IPS-20b (cell line): ENCODE data around the gene UGT1A7.
"Not testable (repeated sequence)": the region's sequence is repeated elsewhere in the genome, so short reads cannot be mapped to it uniquely, and the experiment has no call there.

Source experiments
- H3K27ac ChIP-seq: one replicate; pipeline ENCODE4 v1.5.1; 2013; ENCODE audit warnings: low read length
- H3K27me3 ChIP-seq: 2 replicates; pipeline ENCODE4 v1.6.1; 2013; ENCODE audit warnings: mild to moderate bottlenecking, low read length, inconsistent platforms; ENCODE audit not compliant: insufficient read depth
- H3K36me3 ChIP-seq: 2 replicates; pipeline ENCODE4 v1.6.1; 2013; ENCODE audit warnings: low read depth, mild to moderate bottlenecking, inconsistent platforms, low read length, moderate library complexity; ENCODE audit not compliant: insufficient read depth
- H3K4me1 ChIP-seq: 2 replicates; pipeline ENCODE4 v1.6.1; 2013; ENCODE audit warnings: mild to moderate bottlenecking, control low read depth, inconsistent platforms, low read length, moderate library complexity; ENCODE audit not compliant: insufficient read depth
- H3K4me3 ChIP-seq: 2 replicates; pipeline ENCODE4 v1.5.1; 2013; ENCODE audit warnings: mild to moderate bottlenecking, low read length, inconsistent platforms
- H3K9ac ChIP-seq: 2 replicates; pipeline ENCODE4 v1.6.1; 2013; ENCODE audit warnings: low read depth, mild to moderate bottlenecking, inconsistent platforms, low read length, moderate library complexity
- H3K9me3 ChIP-seq: 2 replicates; pipeline ENCODE4 v1.6.1; 2013; ENCODE audit warnings: mild to moderate bottlenecking, low read depth, low read length, inconsistent platforms; ENCODE audit not compliant: insufficient read depth

UGT1A7 gene

GRCh38 chr2:233718552-233718951 lies 36.9 kb downstream of the UGT1A7 start, which contains the start of gene UGT1A4:
UGT1A4 (plus strand) TSS chr2:233718736; CDS start chr2:233718821, 85 bp downstream.
- H3K4me3 ChIP-seq: no peak within 1 kb of the TSS
- no peaks in the 10 kb centered on the region for H3K27me3 ChIP-seq
- no peaks in the 10 kb centered on the region for H3K9me3 ChIP-seq
- H3K36me3 ChIP-seq: no peaks in the 10 kb centered on the region
- no peaks in the 10 kb centered on the region for H3K4me1 ChIP-seq
- H3K9ac ChIP-seq: no peak within 1 kb of the TSS
- no peak within 1 kb of the TSS for H3K27ac ChIP-seq

GRCh38 chr2:233728723-233729301 lies 47.1 kb downstream of the UGT1A7 start, which contains the start of gene UGT1A3:
UGT1A3 (plus strand) TSS chr2:233729042; CDS start chr2:233729127, 85 bp downstream.
- H3K4me1 ChIP-seq: no peaks in the 10 kb centered on the region
- no peak within 1 kb of the TSS for H3K27ac ChIP-seq
- H3K4me3 ChIP-seq: no peak within 1 kb of the TSS
- no peaks in the 10 kb centered on the region for H3K36me3 ChIP-seq
- H3K27me3 ChIP-seq: no peaks in the 10 kb centered on the region
- peaks cover 15% of the 10 kb centered on the region for H3K9me3 ChIP-seq
- H3K9ac ChIP-seq: no peak within 1 kb of the TSS

DNA sequence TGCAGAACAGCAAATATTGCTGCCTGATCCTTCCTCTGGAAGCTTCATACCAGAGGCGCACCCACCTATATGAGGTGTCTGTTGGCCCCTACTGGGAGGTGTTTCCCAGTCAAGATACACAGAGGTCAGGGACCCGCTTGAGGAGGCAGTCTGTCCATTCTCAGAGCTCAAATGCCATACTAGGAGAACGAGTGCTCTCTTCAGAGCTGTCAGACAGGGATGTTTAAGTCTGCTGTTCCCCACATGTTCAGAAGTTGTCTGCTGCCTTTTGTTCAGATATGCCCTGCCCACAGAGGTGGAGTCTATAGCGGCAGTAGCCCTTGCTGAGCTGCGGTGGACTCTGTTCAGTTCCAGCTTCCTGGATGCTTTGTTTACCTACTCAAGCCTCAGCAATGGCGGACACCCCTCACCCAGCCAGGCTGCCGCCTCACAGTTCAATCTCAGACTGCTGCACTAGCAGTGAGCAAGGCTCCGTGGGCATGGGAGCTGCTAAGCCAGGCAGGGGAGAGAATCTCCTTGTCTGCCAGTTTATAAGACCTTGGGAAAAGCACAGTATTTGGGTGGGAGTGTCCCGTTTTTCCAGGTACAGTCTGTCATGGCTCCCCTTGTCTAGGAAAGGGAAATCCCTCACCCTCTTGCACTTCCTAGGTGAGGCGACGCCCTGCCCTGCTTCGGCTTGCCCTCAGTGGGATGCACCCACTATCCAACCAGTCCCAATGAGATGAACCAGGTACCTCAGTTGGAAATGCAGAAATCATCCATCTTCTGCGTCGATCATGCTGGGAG lies 55.4 kb downstream of the UGT1A7 start:
- H3K36me3 ChIP-seq, H3K4me3 ChIP-seq, H3K9me3 ChIP-seq, H3K27me3 ChIP-seq, H3K27ac ChIP-seq, H3K4me1 ChIP-seq, H3K9ac ChIP-seq: not testable (repeated sequence)

DNA sequence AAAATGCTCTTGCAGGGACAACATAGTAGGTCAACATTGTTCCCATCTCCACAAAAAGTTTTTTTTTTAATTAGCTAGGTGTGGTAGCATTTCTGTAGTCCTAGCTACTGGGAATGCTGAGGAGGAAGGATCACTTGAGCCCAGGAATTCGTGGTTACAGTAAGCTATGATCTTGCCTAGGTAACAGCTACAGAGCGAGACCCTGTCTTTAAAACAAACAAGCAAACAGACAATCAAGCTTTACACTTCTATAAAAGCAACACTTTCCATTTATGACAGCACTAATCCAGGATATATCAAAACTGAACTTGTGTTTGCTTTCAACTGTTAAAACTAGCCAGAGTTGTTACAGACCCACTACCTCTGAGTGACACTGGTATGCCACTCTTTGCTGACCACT lies 59.2 kb downstream of the UGT1A7 start:
- Histone ChIP-seq H3K27me3 (no peaks in the 10 kb centered on the region), H3K27ac (no peak overlapping the region), H3K9me3 (0 out of 2 replicates have a peak, but pooled peaks cover 7% of the 10 kb centered on the region), H3K9ac (no peak overlapping the region), H3K36me3 (no peaks in the 10 kb centered on the region), H3K4me3 (no peak overlapping the region), H3K4me1 (no peaks in the 10 kb centered on the region)

DNA sequence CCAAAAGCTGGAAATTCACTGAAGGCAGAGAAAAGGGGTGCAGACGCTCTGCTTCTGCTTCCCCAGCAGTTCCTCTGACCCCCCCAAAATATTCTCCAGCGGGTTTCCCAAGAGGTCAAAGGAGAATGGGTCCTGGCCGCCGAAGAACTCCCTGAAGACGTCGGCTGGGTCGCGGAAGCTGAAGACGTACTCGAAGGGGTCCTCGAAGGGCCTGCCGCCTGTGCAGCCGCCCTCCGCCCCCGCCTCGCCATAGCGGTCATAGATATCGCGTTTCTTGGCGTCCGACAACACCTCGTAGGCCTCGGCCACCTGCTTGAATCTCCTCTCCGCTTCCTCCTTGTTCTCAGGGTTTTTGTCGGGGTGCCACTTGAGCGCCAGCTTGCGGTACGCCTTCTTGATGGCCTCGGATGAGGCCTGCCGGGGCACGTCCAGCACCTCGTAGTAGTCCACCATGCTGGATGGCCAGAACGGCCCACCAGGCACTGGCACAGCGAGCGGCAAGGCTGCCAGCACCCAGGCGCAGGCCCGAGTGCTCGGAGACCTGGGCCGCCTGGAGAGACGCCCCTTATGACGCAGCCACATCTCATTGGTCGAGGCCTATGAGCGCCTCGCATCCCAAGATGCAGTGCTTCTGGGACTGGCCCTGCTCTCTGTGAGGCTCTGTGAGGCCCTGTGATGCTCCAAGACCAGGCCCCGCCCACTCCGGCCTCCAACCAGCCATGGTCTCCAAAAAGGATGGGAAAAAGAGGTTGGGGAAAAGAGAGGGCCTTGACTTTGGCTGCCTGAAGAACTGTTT lies 62.0 kb downstream of the UGT1A7 start:
- H3K27me3 ChIP-seq: no peaks in the 10 kb centered on the region
- no peak overlapping the region for H3K27ac ChIP-seq
- no peaks in the 10 kb centered on the region for H3K36me3 ChIP-seq
- no peak overlapping the region for H3K9ac ChIP-seq
- no peaks in the 10 kb centered on the region for H3K4me1 ChIP-seq
- H3K4me3 ChIP-seq: no peak overlapping the region
- H3K9me3 ChIP-seq: peaks cover 16% of the 10 kb centered on the region; the same call in 1 of the 2 replicates

DNA sequence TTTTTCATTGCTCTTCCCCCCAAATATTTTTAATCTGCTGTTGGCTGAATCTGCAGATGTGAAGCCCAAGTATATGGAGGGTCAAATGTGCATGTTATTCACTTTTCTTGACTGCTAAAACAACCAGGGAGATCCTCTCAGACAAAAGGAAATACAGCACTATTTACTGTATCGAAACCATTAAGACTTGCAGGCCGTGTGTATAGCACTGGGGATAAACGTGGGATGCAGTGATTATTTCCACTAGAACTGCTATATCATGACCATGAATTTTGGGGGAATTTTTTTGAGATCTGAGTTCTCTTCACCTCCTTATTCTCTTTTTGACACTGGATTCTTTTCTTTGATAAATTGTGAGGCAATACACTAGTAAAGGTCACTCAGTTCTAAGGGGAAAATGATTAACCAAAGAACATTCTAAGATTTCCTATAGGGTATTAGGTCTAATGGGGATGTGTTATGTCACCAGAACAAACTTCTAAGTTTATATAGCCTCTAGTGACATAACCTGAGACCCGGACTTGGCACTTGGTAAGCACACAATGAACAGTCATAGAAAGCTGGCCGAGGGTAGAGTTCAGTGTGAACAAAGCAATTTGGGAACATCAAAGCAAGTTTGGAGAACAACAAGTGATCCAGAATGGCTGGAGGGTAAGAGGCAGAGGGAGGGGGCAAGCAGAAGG lies 63.5 kb downstream of the UGT1A7 start:
- Histone ChIP-seq H3K27ac (no peak overlapping the region), H3K4me3 (no peak overlapping the region), H3K9me3 (peaks cover 23% of the 10 kb centered on the region; the same call in 1 of the 2 replicates), H3K27me3 (no peaks in the 10 kb centered on the region), H3K9ac (no peak overlapping the region), H3K4me1 (no peaks in the 10 kb centered on the region), H3K36me3 (no peaks in the 10 kb centered on the region)

GRCh38 chr2:233745838-233746237 lies 64.1 kb downstream of the UGT1A7 start:
- H3K27ac ChIP-seq, H3K36me3 ChIP-seq, H3K27me3 ChIP-seq, H3K4me1 ChIP-seq, H3K9ac ChIP-seq, H3K4me3 ChIP-seq: not testable (repeated sequence)
- H3K9me3 ChIP-seq: peaks cover 28% of the 10 kb centered on the region; the same call in 1 of the 2 replicates

DNA sequence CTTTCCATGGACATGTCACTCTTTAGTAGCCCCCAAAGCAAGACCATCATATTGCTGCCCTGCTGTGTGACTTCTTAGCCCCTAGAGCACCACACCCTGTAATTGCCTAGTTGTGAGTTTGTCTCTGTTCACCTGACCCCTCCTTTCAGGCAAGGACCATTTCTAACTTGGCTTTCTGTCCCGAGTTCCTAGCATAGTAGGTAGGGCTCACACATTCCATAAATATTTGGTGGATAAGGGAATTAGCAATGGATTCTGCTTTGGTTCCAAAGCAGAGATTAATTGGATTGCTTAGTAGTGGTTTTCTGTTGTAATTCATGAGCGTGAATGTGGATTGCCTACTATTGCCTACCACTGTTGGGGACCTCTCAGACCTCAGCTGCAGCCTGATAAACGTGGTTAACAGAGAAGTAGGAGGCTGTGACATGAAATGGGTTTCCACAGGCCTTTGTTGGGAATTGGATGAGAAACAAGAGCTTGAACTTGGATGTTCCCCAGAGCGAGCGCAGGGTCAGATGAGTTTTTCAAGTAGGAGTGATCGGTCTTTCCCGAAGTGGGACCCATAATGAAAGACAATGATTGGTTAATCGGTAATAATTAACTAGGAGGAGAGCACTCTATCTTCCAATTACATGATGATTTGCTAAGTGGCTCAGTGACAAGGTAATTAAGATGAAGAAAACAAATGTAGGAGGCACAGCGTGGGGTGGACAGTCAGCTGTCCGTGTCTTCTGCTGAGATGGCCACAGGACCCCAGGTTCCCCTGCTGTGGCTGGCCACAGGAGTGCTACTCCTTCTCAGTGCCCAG lies 65.0 kb downstream of the UGT1A7 start:
- H3K27me3 ChIP-seq: no peaks in the 10 kb centered on the region
- H3K9me3 ChIP-seq: peaks cover 36% of the 10 kb centered on the region; the same call in 1 of the 2 replicates
- H3K27ac ChIP-seq: no peak overlapping the region
- H3K36me3 ChIP-seq: no peaks in the 10 kb centered on the region
- H3K9ac ChIP-seq: no peak overlapping the region
- no peak overlapping the region for H3K4me3 ChIP-seq
- H3K4me1 ChIP-seq: no peaks in the 10 kb centered on the region

GRCh38 chr2:233747283-233747544 lies 65.5 kb downstream of the UGT1A7 start:
- peaks cover 36% of the 10 kb centered on the region for H3K9me3 ChIP-seq
- H3K27me3 ChIP-seq: no peaks in the 10 kb centered on the region
- no peaks in the 10 kb centered on the region for H3K4me1 ChIP-seq
- H3K27ac ChIP-seq: no peak overlapping the region
- H3K4me3 ChIP-seq: no peak overlapping the region
- no peaks in the 10 kb centered on the region for H3K36me3 ChIP-seq
- no peak overlapping the region for H3K9ac ChIP-seq

DNA sequence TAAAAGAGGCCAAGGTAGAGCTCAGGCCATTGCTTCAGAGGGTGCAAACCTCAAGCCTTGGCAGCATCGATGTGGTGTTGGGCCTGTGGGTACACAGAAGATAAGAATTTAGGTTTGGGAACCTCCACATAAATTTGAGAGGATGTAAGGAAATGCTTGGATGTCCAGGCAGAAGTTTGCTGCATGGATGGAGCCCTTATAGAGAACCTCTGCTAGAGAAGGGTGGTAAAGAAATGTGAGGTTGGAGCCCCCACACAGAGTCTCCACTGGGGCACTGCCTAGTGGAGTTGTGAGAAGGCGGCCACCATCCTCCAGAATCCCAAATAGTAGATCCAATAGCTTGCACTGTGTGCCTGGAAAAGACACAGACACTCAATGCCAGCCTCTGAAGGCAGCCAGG lies 69.0 kb downstream of the UGT1A7 start:
- not testable (repeated sequence) for H3K9ac ChIP-seq, H3K27ac ChIP-seq, H3K36me3 ChIP-seq, H3K4me1 ChIP-seq, H3K4me3 ChIP-seq, H3K27me3 ChIP-seq
- peaks cover 33% of the 10 kb centered on the region for H3K9me3 ChIP-seq
